ENCODE results near the gene CDK4.

- TF ChIP-seq CTCF (IDR thresholded peaks at IDR 0.05) (no peak), POLR2A (IDR thresholded peaks at IDR 0.05) (no peak)
These were observed 31.8 kb upstream of the CDK4 start for GRCh38 chr12:57783861-57784260.

Measured in thyroid gland (tissue), 4 donors.